Measurements from ENCODE around the gene CBLL1.

DNA sequence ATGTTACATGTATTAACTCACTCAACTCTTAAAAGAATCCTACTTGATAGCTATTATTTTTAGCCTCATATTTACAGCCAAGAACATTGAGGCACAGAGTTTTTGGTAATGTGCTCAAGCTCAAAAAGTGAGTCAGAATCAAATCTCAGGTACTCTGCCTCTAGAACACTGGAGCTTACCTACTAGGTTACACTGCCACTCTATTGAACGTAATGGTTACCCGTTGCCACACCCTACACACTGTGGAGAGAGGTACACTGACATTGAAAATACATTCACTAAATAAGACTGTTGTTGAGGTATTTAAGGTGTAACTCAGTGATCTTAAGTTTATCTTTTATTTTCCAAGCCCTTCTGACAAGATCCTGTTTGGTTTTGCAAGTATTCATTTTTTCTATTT, 41.2 kb downstream of the CBLL1 start:
- TF ChIP-seq, protein P1, sequence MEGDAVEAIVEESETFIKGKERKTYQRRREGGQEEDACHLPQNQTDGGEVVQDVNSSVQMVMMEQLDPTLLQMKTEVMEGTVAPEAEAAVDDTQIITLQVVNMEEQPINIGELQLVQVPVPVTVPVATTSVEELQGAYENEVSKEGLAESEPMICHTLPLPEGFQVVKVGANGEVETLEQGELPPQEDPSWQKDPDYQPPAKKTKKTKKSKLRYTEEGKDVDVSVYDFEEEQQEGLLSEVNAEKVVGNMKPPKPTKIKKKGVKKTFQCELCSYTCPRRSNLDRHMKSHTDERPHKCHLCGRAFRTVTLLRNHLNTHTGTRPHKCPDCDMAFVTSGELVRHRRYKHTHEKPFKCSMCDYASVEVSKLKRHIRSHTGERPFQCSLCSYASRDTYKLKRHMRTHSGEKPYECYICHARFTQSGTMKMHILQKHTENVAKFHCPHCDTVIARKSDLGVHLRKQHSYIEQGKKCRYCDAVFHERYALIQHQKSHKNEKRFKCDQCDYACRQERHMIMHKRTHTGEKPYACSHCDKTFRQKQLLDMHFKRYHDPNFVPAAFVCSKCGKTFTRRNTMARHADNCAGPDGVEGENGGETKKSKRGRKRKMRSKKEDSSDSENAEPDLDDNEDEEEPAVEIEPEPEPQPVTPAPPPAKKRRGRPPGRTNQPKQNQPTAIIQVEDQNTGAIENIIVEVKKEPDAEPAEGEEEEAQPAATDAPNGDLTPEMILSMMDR (IDR thresholded peaks at IDR 0.05; ENCODE audit: low read length), result no peak
- TF ChIP-seq EZH2 (optimal IDR thresholded peaks at IDR 0.05; ENCODE audit: low read depth, low read length), result no peak

Data from MM.1S (cell line).